NCI-H146 treated with DMSO at 0.1 percent for 48 hours (cell line): Measurements from ENCODE around the gene FAM229A.
A peak's percentile ranks its signal among the peaks of the same experiment; 100 is the strongest.

Experiments
- DNase-seq: peaks from one replicate; lab custom pipeline; 2025; ENCODE audit not compliant: unreplicated experiment; lab: John Stamatoyannopoulos, UW

FAM229A gene

DNA sequence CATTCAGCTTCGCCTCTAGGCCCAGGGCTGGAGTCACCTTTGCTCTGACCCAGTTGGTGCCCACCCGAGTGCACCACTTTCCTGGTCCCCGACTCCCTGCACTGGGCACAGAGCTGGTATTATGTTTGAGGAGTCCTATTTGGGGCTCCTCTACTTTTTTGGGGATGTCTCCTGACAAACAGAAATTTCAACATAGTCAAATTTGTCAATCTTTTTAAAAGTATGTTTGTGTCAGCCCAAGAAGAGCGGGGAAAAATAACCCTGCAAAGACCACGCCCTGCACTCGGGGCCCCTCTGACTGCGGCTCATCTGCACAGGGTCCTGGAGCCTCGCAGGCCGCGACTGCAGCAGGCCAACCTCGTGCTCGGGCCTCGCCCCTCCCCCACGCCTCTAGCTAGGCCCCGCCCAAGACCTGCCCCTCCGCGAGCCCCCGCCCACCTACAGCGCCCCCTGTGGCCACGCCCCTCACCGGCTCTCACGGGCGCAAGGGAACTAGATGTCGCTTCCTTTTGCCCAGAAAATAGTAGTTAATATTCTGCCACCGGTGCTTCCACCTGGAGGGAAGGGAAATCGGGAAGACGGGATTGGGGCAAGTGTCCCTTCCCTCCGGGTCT, 11.4 kb downstream of the FAM229A start:
- no peak for DNase-seq

DNA sequence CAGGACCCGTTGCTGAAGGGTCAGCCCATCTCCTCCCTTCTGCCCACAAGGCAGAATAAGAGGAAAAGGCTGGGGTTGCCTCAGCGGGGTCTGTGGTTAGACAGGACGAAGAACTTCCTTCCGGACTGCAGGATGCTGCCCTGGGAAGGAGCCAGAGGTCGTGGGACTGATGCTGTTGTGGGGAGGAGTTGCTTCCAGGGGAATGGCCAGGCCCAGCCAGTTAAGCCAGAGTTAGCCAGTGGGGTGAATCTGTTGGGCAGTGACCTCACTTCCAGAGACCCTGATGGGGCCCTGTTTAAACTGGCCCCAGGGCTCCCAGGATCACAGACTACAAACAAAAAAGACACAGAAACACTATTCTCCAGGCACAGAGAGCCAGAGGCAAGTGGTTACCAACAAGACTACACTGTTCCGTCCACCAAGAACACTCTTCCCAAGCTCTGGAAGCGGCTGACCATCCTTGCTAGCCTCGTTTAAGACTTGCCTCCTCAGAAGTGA, 13.0 kb downstream of the FAM229A start:
- no peak for DNase-seq

DNA sequence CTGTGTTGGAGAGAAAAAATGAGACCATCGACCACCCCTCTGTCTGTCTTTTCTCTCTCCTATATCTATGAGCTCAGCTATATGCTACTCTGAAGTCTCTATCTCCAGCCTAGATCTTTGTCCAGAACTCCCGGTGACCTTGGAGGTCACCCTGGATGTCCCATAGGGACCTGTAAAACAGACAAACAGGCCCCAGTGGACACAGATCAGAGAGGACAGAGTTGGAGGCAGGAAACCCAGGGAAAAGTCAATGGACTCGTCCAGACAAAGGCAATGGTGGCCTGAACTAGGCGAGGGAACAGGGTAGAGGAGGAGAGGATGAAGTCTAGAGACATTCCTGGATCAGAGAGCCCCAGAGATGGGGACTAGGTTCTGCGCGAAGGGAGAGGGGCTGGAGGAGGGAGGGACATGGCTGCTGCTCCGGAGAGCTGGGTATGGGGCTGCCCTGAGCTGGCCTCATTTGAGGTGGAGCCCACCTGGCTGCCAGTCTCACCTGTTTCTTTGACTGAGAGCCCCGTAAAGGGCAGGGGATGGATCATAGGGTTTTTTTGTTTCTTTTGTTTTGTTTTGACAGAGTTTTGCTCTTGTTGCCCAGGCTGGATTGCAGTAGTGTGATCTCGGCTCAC, 15.6 kb downstream of the FAM229A start:
- no peak for DNase-seq

DNA sequence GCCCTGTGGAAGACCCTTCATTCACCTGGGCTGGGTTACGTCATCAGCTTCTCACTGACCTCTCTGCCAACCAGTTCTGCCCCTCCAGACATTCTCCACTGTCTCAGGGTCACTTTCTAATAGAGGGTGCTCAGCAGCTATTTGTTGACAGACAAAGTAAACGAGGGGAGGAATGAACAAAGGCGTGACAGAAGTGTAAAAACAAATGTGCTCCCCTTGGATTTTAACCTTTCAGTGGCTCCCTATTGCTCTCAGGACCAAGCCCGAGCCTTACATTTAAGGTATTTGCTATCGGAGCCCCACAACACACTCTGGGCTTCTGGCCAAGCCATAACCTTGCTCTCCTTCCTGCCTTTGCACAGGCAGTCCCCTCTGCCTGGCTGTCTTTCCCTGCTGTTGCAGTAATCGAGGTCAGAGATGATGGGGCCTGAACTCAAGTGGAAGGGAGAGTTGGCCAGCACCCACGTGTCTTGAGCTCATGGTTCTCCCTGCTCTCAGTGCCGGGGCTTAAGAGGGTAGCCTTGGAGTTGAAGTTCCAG, 16.9 kb downstream of the FAM229A start:
- no peak for DNase-seq

DNA sequence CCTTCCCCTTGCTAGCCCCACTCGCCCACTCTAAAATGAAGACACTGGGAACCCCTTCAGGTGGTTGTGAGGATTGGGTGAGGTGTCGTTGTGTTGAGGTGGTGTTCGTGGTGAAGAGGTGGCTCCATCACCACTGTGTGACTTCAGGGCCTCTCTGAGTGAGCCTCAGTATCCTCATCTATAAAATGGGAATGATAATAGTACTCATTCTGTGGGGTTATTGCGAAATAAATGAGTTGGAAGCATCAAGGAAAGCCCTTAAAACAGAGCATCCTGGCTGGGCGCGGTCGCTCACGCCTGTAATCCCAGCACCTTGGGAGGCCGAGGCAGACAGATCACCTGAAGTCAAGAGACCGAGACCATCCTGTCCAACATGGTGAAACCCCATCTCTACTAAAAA, 19.6 kb downstream of the FAM229A start:
- no peak for DNase-seq

DNA sequence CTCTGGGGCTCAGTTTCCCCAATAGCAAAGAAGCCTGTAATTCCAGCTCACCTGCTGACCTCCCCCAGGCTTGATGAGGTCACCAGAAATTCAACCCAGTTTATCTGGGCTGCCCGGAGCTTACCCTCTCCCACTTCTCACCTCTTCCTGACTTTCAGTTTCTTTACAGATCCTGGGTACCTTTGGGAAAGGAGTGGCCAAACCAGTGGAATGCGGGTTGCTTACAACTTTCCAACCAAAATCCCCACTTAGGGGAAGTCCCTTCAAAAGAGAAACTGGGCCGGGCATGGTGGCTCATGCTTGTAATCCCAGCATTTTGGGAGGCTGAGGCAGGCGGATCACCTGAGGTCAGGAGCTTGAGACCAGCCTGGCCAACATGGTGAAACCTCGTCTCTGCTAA, 20.3 kb downstream of the FAM229A start:
- no peak for DNase-seq

DNA sequence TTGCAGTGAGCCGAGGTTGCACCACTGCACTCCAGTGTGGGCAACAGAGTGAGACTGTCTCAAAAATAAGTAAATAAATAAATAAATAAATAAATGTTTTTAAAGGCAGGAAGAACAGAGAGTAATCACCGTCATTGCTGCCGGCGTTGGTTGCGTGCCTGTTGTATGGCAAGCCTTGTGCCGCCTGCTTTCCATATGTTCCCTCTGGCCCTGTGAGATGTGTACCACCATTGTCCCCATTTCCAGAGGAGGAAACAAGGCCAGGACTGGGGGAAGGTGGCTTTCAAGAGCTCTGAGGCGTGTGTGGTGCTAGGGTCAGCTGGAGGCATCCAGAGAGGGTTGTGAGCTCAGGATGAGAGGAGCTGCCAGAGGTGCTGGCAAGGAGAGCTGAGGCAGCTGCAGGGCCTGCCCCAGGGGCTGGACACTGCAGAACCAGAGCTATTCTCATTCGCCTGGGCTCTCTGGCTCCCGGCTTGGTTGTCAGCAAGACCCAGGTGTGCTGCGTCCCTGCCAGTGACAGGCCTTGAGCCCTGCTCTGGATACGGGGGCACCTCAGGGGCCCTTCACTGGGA, 21.0 kb downstream of the FAM229A start:
- no peak for DNase-seq

DNA sequence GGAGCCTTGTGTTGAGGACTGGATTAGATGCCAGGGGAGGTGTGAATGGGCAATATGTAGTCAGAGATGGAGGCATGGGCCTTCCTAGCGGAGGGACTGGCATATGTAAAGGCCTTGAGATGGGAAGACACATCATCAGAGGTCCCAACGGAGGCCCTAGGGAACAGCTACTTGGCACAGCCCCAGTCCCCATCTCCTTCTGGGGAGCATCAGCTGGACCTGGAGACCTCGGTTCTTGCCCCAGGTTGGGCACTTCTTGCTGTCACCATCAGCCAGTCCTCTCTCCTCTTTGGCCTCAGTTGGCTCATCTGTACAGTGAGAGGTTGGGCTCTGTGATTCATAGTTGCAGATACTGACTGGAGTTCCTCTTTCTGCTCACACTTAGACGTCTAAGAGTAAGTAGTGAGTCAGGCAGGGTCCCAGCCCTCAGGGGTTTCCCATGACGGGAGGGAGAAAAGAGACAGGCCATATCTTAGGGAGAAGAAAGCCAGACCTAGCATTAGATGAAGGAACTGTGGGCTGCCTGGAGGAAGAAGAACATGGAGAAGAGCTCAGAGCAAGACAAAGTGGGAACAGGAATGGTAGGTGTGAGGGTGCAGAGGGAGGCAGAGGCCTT, 22.8 kb downstream of the FAM229A start:
- DNase-seq = no peak

DNA sequence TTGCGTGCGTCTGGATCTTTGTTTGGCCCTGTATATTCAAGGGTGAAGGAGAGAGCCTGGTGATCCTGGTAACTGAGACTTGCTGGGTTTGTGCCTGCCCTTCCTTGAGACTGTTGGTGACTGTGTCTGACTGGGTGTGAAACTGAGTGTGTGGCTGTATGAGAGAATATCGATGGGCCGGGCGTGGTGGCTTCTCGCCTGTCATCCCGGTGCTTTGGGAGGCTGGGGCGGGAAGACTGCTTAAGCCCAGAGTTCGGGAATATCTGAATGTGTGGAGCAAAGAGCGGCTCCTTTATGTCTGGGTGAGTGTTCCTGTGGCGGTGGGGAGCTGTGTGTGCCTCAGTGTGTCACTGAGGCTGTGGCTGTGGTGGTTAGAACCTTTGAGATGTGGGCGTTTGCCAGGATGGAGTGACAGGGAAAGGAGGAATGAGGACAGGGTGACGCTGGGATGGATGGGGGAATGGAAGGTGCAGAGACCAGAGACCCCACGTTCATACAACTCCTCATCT, 23.6 kb downstream of the FAM229A start:
- no peak for DNase-seq

DNA sequence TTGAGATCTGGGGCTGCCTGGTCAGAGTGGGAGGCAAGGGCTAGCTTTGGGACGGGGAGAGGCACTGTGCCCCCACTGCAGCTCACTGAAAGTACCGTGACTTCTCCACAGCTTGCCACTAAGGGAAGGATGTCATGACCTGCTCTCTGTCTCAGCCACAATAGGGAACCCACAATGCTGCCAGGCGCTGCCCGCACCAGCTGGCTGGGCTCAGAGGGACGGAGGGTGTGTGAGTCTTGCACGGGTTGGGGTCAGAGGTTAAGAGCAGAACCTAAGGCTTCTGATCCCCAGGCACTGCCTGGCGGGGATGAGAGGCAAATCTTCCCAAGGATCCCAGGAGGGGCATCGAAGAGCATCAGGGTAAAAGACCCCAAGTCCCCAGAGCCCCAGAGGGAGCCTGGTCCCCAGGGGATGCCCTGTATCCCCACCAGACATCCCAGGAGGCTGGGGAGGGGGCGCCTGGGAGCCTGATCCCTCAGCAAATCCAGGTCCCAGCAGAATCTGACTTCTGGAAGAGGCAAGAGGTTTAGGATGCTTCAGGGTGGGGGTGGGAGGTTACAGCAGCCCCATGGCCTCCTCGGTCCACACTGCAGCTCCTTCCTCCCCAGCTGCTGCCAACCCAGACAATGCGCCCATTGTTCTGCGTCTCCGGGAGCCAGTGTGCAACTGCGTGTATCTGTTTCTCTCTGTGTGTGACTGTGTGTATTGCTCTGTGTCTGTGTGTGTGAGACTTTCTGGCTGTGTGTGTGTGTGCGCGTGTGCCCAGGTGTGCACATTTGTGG, 24.2 kb downstream of the FAM229A start:
- DNase-seq = no peak

DNA sequence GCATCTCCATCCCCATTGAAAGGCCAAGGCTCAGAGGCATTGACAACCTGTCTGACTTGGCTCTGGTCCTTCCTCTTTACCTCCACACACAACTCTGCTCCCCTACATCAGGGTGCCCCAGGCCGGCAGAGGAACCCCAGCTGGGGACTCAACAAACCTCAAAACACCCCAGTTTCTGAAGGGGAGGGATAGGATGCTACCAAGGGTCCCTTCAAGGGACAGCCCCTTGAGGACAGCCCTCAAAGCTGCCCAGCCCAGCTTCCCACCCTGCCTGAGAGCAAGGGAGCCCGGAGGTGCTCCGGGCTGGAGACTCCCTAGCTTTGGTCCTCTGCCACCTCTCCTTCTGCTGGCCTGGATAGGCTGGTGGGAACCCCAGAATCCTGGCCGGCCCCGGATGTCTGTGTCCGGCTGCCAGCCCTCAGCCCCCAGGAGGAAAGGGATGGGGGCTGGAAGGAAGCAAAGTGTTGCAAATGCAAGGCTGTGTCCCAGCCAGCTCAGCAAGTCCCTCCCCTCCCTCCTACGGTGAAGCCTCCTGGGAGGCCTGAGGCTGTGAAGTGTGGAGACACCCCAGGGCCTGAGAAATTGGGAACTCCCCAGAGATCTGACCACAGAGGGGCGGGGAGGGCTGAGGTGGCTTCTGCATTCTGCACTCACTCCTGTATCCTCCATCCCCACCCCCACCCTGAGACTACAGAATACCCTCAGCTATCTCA, 25.2 kb downstream of the FAM229A start:
- no peak for DNase-seq

DNA sequence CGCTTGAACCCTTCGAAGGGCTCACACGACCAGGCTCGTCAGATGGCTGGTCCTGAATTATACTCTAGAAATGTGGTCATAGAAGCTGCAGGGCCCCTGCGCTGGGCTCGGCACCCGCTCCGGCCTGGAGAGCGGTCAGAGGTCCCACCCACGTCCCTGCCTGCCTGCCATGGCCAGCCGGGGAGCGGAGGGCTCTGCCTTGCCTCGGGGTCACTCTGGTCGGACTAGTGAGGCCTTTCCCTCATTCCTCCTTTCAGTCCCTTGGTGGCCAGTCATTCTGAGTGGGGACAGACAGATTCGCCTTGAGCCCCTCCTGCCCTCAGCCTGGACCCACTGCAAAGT, 25.7 kb downstream of the FAM229A start:
- DNase-seq = no peak

DNA sequence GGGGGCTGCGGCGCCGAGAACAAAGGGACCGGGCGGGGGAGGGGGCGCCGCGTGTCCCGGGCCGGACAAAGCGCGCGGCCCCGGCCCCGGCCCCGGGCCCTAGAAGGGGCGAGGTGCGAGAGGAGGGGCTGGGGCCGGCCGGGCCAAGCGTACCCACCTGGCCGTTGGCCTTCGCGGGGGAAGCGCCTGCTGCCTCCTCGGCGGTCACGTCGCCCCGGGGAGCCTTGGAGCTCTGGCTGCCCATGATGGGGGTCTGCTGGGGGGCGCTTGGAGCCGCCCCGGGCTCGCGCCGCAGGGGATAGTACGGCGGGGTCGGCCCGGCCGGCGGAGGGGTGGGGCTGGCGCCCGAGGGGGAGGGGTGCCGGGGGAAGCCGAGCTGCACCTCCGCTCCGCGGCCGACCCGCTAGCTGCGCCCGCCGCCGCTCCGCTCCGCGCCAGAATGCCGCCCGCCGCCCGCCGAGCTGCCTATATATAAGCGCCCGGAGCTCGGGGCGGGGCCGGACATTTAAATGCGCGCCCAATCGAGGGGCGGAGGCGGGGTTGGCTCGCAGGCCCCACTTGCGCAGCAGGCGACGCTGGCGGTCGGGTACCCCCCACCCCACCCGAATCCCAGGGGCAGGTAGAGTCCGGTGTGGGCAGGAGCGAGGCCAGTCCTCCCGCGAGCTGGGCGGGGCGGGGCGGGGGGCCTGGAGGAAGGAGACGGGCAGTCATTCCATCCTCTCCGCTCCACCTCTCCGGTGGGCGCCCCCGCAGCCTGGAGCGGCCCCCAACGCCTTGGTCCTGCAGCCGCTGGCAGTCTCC, 26.3 kb downstream of the FAM229A start, which contains the start of gene MARCKSL1:
Gene MARCKSL1 (minus strand): TSS at position 444 of the 801 bp plus-strand sequence. CDS start 200 bp downstream, at position 244.
- DNase-seq = peak; percentile 13

DNA sequence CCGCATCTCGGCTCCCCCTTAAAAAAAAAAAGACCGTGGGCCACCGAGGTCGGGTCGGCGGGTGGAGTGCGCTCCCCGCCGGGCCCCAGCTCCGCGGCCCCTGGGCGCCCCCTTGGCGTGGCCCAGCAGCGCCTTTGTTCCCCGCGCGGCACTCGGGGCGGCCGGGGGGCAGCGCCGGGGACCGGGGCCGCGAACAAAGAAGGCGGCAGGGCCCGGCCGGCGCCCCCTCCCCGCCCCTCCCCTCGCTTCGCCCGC, 26.8 kb downstream of the FAM229A start:
- no peak for DNase-seq

DNA sequence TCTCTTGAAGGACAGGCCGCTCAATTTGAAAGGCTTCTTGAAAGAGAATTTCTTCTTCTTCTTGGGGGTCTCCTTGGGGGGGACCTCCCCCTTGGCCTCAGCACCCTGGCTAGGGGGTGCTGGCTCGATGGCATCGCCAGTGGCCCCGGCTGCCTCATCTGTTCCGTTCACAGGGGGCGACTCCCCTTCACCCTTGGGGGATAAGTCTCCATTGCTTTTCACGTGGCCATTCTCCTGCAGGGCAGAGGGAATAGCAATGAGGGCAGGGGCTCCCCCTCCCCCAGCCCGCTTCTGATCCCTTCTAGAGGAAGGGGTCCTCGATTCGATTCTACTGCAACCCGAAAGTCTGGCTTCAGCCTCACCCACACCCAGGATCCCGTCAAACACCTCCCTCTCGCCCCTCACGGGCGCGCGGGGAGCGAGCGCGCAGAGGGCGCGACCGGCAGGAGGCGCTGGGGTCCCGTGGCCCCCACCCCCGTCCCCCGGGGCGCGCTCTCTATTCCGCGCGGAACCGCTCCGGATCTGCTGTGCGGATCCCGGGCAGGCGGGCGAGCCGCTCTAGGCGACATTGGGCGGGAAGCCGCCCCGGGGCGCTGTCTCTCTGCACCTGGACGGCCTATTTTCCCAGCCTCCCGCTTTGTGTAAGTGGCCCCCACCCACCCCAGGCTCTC, 27.3 kb downstream of the FAM229A start:
- no peak for DNase-seq

DNA sequence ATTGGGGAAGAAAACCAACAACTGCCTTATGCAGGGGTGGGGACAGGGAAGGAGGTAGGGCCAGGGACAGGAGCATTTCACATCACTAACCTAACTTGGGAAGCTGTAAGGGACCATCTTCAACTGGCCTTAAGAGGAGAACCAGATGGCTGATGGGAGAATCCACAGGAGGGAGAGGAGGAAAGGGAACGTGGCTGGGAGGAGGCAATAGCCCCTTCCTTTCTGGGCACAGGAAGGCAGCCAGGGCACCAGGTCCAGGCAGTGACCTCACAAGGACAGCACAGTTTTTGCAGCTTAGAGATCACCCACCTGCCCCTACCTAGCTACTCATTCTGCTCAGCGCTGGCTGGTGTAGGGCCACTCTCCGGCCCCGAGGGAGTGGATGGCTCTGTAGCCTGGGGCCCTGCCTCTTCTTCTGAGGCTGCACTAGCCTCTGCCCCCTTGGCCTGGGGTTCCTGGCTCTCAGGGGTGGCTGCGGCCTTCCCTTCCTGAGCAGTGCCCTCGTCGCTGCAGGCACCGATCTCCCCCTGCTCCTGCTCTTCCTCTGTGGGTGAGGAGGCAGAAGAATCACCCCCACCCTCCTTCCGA, 27.9 kb downstream of the FAM229A start:
- no peak for DNase-seq

DNA sequence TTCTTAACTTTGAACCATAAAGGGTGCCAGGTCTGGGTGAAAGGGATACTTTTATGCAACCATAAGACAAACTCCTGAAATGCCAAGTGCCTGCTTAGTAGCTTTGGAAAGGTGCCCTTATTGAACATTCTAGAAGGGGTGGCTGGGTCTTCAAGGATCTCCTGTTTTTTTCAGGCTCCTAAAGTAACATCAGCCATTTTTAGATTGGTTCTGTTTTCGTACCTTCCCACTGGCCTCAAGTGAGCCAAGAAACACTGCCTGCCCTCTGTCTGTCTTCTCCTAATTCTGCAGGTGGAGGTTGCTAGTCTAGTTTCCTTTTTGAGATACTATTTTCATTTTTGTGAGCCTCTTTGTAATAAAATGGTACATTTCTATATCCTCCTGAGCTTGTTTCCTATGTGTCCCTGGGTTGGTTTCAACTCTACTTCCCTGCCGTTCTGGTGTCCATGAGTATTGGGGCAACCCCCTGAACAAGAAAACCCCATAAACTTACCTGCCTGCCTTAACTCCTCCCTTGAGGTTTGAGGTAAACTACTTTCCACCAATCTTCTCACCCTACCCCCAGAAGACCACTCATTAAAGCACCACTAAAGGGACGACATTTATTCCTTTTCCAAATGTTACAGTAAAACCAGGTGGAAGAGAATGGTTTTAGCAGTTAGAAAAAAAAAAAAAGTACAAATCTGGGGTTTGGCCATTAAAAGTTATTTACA, 28.9 kb downstream of the FAM229A start:
- no peak for DNase-seq
